HEK293 (cell line): ENCODE results near the gene CAPN5.
A peak's percentile ranks its signal among the peaks of the same experiment; 100 is the strongest.

ENCODE experiments used
- CTCF ChIA-PET: fragments of 350-600 bp; formaldehyde crosslinking; extraction: SDS; loops from one replicate; lab custom pipeline; 2021; ENCODE audit warnings: antibody characterized with exemption; lab: Yijun Ruan, JAX
- POLR2A ChIA-PET: fragments of 300-600 bp; formaldehyde crosslinking; extraction: SDS; loops from one replicate; lab custom pipeline; 2020; ENCODE audit warnings: antibody characterized with exemption, inconsistent platforms; lab: Yijun Ruan, JAX
- H3K27ac ChIP-seq: fragments of 200-500 bp; sonication (Bioruptor generic); 2 replicates; pipeline ENCODE4 v1.5.1; 2014; ENCODE audit warnings: low read depth, low read length, control low read depth, inconsistent platforms; ENCODE audit errors: extremely low read depth
- H3K36me3 ChIP-seq, 2 experiments: fragments of 200-500 bp in 1 of 2; sonication (Bioruptor generic) in 1 of 2; 1 replicate in 1 of 2; 2 replicates in 1 of 2; pipeline ENCODE4 v1.5.1; 2014 to 2017; ENCODE audit warnings: inconsistent platforms in 2 of 2, low read length in 2 of 2; ENCODE audit not compliant: control insufficient read depth in 2 of 2, insufficient read depth in 1 of 2
- H3K4me1 ChIP-seq: fragments of 200-500 bp; sonication (Bioruptor generic); 2 replicates; pipeline ENCODE4 v1.5.1; 2014; ENCODE audit warnings: mild to moderate bottlenecking, low read length, inconsistent platforms; ENCODE audit not compliant: control insufficient read depth, insufficient read depth
- H3K4me3 ChIP-seq: 2 replicates; pipeline ENCODE4 v1.5.1; 2011; ENCODE audit warnings: low read depth, mild to moderate bottlenecking, control low read depth, low read length, moderate library complexity
- H3K9me3 ChIP-seq: fragments of 200-500 bp; sonication (Bioruptor generic); 2 replicates; pipeline ENCODE4 v1.5.1; 2014; ENCODE audit warnings: low read depth, low read length, inconsistent platforms; ENCODE audit not compliant: control insufficient read depth, insufficient read depth
- ZIC2 ChIP-seq: fragments of 450-650 bp; formaldehyde crosslinking; IDR thresholded peaks from 2 replicates; pipeline ENCODE4 v1.5.1; 2016; ENCODE audit warnings: missing biosample characterization, missing genetic modification characterization
- ZNF394 ChIP-seq: fragments of 450-650 bp; formaldehyde crosslinking; IDR thresholded peaks from 2 replicates; pipeline ENCODE4 v1.5.1; 2016; ENCODE audit warnings: missing biosample characterization, missing genetic modification characterization, mild to moderate bottlenecking, moderate library complexity, borderline replicate concordance
- ZNF501 ChIP-seq: fragments of 450-650 bp; formaldehyde crosslinking; IDR thresholded peaks from 2 replicates; pipeline ENCODE4 v1.5.1; 2016; ENCODE audit warnings: missing biosample characterization, missing genetic modification characterization
- ZNF660 ChIP-seq: fragments of 450-650 bp; IDR thresholded peaks from 2 replicates; pipeline ENCODE4 v1.5.1; 2018; ENCODE audit warnings: missing biosample characterization, mild to moderate bottlenecking, missing genetic modification characterization
- ZNF792 ChIP-seq: fragments of 450-650 bp; formaldehyde crosslinking; IDR thresholded peaks from 2 replicates; pipeline ENCODE4 v1.5.1; 2016; ENCODE audit warnings: missing biosample characterization, missing genetic modification characterization

CAPN5 gene

GRCh38 chr11:77174559-77174958 lies 107.8 kb downstream of the CAPN5 start:
- POLR2A ChIA-PET: no interaction called here

GRCh38 chr11:77175021-77175842 lies 108.5 kb downstream of the CAPN5 start:
- H3K36me3 ChIP-seq: no peaks in the 10 kb centered on the region
- ChIA-PET CTCF (interaction anchor here (1.2 to 1.5 kb wide), 4 partner anchors 13 to 48 kb away, joined by 3 to 6 read pairs (median 5); partner anchors contain the start of gene MYO7A), POLR2A (no interaction called here)
- H3K4me1 ChIP-seq: no peaks in the 10 kb centered on the region
- TF ChIP-seq ZNF394: no peak
- TF ChIP-seq ZNF660 (tag by site-specific recombination): no peak
- TF ChIP-seq ZIC2: 0 out of 2 replicates have a peak, but pooled peaks have one; percentile 50
- TF ChIP-seq ZNF501 (tag by site-specific recombination): no peak
- H3K4me3 ChIP-seq: no peak overlapping the region
- H3K27ac ChIP-seq: no peak overlapping the region
- no peaks in the 10 kb centered on the region for H3K9me3 ChIP-seq

More at GRCh38 chr11:77174559-77174958, 107.8 kb downstream of the CAPN5 start:
- H3K9me3 ChIP-seq: no peaks in the 10 kb centered on the region
- no peaks in the 10 kb centered on the region for H3K4me1 ChIP-seq
- no peak for TF ChIP-seq ZNF792
- no peak overlapping the region for H3K27ac ChIP-seq
- H3K36me3 ChIP-seq: no peaks in the 10 kb centered on the region
- CTCF ChIA-PET: interaction anchor here (0.6 to 1.3 kb wide), 3 partner anchors 14 to 47 kb away, joined by 3 to 6 read pairs (median 4); partner anchors contain the start of gene MYO7A
- H3K4me3 ChIP-seq: no peak overlapping the region
